ENCODE results near the gene ADAMTS8. TPM values are rescaled to one million over a fixed set of nuclear protein-coding genes. Genes with fewer than 3 reads are reported as not detected.

ADAMTS8 gene
- total RNA-seq, 1 donor from 2014 or later, result 1.0 TPM

DNA sequence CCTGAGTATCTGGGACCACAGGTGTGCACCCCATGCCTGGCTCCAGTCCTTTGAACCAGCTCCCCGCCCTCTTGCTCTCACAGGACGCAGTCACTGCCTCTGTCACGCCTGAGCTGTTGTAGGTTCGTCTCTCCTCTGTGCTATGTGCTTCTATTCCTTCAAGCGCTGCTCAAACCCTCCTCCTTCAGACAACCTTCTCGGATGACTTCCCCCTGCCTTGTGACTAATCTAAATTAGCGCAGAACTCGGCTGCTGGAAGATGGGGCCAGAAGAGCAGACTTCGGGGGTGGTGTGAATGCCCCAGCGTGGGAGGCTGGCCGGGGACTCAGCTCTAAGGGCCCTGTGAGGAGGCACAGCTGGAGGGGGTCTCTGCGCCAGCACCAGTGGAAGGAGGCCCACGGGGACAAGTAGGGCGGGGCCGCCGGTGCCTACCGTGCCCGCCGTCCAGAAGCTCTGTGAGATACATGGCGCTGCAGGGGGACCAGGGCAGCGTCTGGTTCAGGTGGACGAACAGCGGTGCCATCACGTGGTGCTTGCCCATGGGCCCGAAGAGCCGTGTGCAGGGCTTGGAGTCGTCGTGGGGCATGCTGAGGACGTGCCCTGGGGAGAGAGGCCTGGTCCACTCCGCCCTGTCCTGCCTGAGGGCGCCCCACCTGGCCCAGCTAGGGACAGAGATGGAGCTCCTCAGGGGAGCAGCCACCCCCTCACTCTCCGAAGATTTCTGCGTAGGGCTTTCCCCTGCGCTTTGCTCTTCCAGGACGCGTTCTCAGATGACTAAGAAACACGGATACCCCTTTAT lies 12.5 kb downstream of the ADAMTS8 start:
- Mint-ChIP-seq H3K9me3 (ENCODE audit: low read depth) (no peaks in the 10 kb centered on the region), H3K4me1 (ENCODE audit: low read depth) (peaks cover 21% of the 10 kb centered on the region), H3K27me3 (ENCODE audit: low read depth) (peaks cover 16% of the 10 kb centered on the region), H3K36me3 (ENCODE audit: low read depth) (no peaks in the 10 kb centered on the region), H3K27ac (ENCODE audit: unreplicated experiment) (no peak overlapping the region), H3K4me3 (ENCODE audit: unreplicated experiment) (no peak overlapping the region)
- TF ChIP-seq CTCF (IDR thresholded peaks at IDR 0.05), result no peak
- no peak for DNase-seq (ENCODE audit: low spot score)

DNA sequence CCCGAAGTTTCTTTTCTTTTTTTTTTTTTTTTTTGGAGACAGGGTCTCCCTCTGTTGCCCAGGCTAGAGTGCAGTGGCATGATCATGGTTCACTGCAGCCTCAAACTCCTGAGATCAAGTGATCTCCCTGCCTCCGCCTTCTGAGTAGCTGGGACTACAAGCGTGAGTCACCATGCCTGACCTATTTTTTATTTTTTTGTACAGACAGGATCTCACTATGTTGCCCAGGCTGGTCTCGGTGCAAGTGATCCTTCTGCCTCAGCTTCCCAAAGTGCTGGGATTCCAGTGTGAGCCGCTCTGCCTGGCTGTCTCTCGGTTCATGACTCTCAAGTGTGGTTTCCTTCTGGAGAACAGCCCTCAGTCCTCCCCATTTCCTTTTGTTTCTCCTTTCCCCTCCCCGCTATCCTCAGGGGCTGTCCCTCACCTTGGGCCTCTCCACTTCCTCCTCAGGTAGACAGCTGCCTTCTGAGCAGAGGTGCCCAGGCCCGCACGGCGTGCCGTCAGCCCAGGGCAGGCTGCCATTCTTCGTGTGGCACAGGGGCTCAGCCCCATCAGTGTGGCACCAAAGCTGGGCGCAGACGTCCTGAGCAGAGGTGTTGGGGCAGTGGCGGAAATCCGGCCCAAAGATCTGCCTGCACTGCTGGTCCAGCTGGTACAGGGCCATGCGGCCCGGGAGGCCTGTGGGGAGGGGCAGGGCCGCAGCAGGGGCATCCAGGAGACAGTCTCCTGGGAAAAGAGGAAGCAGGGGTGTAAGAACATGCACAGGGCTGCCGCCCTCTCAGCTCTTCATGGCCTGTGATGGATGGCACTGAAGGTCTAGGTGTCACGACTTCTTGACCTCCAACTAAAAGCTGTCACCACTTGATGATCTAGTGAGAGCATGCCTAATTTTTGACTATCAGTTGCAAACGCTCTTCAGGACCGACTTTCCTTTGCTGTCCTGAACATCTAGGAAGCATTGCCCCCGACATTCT lies 14.0 kb downstream of the ADAMTS8 start:
- H3K27ac Mint-ChIP-seq (ENCODE audit: unreplicated experiment), result peak overlapping the region; percentile 42
- no peak for DNase-seq (ENCODE audit: low spot score)
- TF ChIP-seq CTCF (IDR thresholded peaks at IDR 0.05), result no peak
- no peaks in the 10 kb centered on the region for H3K9me3 Mint-ChIP-seq (ENCODE audit: low read depth)
- H3K4me3 Mint-ChIP-seq (ENCODE audit: unreplicated experiment), result no peak overlapping the region
- H3K36me3 Mint-ChIP-seq (ENCODE audit: low read depth), result no peaks in the 10 kb centered on the region
- peaks cover 21% of the 10 kb centered on the region for H3K4me1 Mint-ChIP-seq (ENCODE audit: low read depth)
- H3K27me3 Mint-ChIP-seq (ENCODE audit: low read depth), result peaks cover 25% of the 10 kb centered on the region

DNA sequence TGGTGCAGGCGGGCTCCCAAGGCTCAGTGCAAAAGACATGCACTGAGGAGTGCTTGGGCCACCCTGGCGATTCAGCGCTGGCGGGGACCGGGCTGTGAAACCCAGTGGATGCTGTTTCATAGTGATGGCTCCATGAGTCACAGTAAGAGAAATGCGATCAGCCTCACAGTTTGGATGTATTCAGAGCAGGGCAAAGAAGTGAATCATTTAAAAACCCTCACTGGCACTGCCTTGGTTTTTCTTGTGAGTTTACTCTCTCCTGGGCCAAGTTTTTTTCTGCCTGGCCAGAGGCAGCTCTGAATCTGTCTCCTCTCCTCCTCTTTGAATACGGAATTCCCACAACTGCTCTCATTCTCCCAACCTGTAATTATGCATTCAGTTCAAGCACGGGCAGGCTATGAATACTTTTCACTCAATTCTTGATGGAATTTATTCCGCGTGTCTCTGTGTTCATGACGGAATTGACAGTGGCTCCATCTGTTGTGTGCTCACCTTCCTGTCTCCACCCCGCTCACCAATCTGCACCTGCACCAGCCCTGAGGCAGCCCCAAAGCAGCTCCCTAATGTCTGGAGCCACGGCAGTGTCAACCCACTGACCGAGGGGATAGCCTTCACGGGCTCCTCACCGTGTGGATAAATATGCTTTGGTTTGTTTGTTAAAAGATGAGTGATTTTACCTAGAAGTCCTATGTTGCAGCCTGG lies 14.9 kb downstream of the ADAMTS8 start:
- Mint-ChIP-seq H3K27ac (ENCODE audit: unreplicated experiment) (peak overlapping the region; percentile 57), H3K4me1 (ENCODE audit: low read depth) (peaks cover 16% of the 10 kb centered on the region), H3K27me3 (ENCODE audit: low read depth) (peaks cover 26% of the 10 kb centered on the region), H3K4me3 (ENCODE audit: unreplicated experiment) (no peak overlapping the region), H3K9me3 (ENCODE audit: low read depth) (no peaks in the 10 kb centered on the region), H3K36me3 (ENCODE audit: low read depth) (no peaks in the 10 kb centered on the region)
- DNase-seq (ENCODE audit: low spot score), result no peak
- no peak for TF ChIP-seq CTCF (IDR thresholded peaks at IDR 0.05)

- Mint-ChIP-seq H3K4me3 (ENCODE audit: unreplicated experiment) (no peak overlapping the region), H3K36me3 (ENCODE audit: low read depth) (no peaks in the 10 kb centered on the region), H3K27ac (ENCODE audit: unreplicated experiment) (no peak overlapping the region), H3K9me3 (ENCODE audit: low read depth) (no peaks in the 10 kb centered on the region), H3K27me3 (ENCODE audit: low read depth) (peaks cover 28% of the 10 kb centered on the region), H3K4me1 (ENCODE audit: low read depth) (peaks cover 20% of the 10 kb centered on the region)
- DNase-seq (ENCODE audit: low spot score), result no peak
- no peak for TF ChIP-seq CTCF (IDR thresholded peaks at IDR 0.05)
Measured at GRCh38 chr11:130411223-130411622, 17.2 kb downstream of the ADAMTS8 start.

All from chondrocyte (in vitro differentiated cells).